Loucy (cell line): ENCODE measurements around the gene AQP5.

Source experiments
- H2AFZ ChIP-seq: fragments of 200-600 bp; sonication (generic); 2 replicates; pipeline ENCODE4 v1.6.0; 2016; ENCODE audit warnings: antibody characterized with exemption, mild to moderate bottlenecking, low read length, moderate library complexity
- H3F3A ChIP-seq: fragments of 200-600 bp; 2 replicates; pipeline ENCODE4 v1.6.0; 2016; ENCODE audit warnings: antibody characterized with exemption, low read depth, mild to moderate bottlenecking
- H3K27me3 ChIP-seq: fragments of 200-600 bp; sonication (generic); 2 replicates; pipeline ENCODE4 v1.6.1; 2014; ENCODE audit warnings: low read length, mild to moderate bottlenecking; ENCODE audit not compliant: insufficient read depth, poor library complexity, severe bottlenecking
- H3K36me3 ChIP-seq: fragments of 200-600 bp; sonication (generic); 2 replicates; pipeline ENCODE4 v1.6.1; 2016; ENCODE audit warnings: low read length; ENCODE audit not compliant: insufficient read depth
- H3K4me1 ChIP-seq: fragments of 200-600 bp; sonication (generic); 2 replicates; pipeline ENCODE4 v1.5.1; 2014; ENCODE audit warnings: low read length, mild to moderate bottlenecking; ENCODE audit not compliant: insufficient read depth, poor library complexity, severe bottlenecking
- H3K4me2 ChIP-seq: fragments of 200-600 bp; sonication (generic); 2 replicates; pipeline ENCODE4 v1.6.0; 2014; ENCODE audit warnings: antibody characterized with exemption, low read length, low read depth, mild to moderate bottlenecking; ENCODE audit not compliant: poor library complexity, severe bottlenecking
- H3K4me3 ChIP-seq: fragments of 200-600 bp; sonication (generic); 2 replicates; pipeline ENCODE4 v1.5.1; 2014; ENCODE audit warnings: low read length, mild to moderate bottlenecking, mixed read lengths; ENCODE audit not compliant: poor library complexity, severe bottlenecking
- H3K79me2 ChIP-seq: fragments of 200-600 bp; sonication (generic); 2 replicates; pipeline ENCODE4 v1.6.1; 2014; ENCODE audit warnings: low read length; ENCODE audit not compliant: insufficient read depth
- H3K9ac ChIP-seq: fragments of 200-600 bp; sonication (generic); 2 replicates; pipeline ENCODE4 v1.6.0; 2014; ENCODE audit warnings: mild to moderate bottlenecking, low read depth, low read length, moderate library complexity; ENCODE audit not compliant: poor library complexity, severe bottlenecking
- H3K9me2 ChIP-seq: fragments of 200-600 bp; sonication (generic); replicated peaks from 2 replicates; pipeline ENCODE4 v1.6.1; 2016; ENCODE audit warnings: low read depth, low read length, mixed read lengths
- H3K9me3 ChIP-seq: fragments of 200-600 bp; sonication (generic); 2 replicates; pipeline ENCODE4 v1.6.1; 2014; ENCODE audit warnings: mild to moderate bottlenecking, antibody characterized with exemption, low read length, low read depth; ENCODE audit not compliant: insufficient read depth
- H4K20me1 ChIP-seq: fragments of 200-600 bp; sonication (generic); 2 replicates; pipeline ENCODE4 v1.6.0; 2014; ENCODE audit warnings: antibody characterized with exemption, low read length, mild to moderate bottlenecking; ENCODE audit not compliant: insufficient read depth, poor library complexity, severe bottlenecking
- EZH2phosphoT487 ChIP-seq: fragments of 200-600 bp; IDR thresholded peaks from 2 replicates; pipeline ENCODE4 v1.6.1; 2018; ENCODE audit warnings: antibody characterized with exemption, mild to moderate bottlenecking, moderate library complexity, borderline replicate concordance
- TF ChIP-seq, protein P1 (sequence below): fragments of 200-600 bp; sonication (generic); conservative IDR thresholded peaks from 2 replicates; pipeline ENCODE4 v1.5.1; 2014; ENCODE audit warnings: mild to moderate bottlenecking, antibody characterized with exemption, low read length

Gene AQP5

GRCh38 chr12:49971141-49971540 is 9.5 kb downstream of the AQP5 start:
- Histone ChIP-seq H4K20me1 (no peaks in the 10 kb centered on the region), H3K36me3 (no peaks in the 10 kb centered on the region), H3K4me1 (peaks cover 21% of the 10 kb centered on the region), H3K4me2 (no peak overlapping the region), H3K9me3 (no peaks in the 10 kb centered on the region), H2AFZ (no peak overlapping the region), H3K79me2 (no peaks in the 10 kb centered on the region), H3K27me3 (no peaks in the 10 kb centered on the region), H3F3A (no peaks in the 10 kb centered on the region), H3K9ac (no peak overlapping the region), H3K4me3 (no peak overlapping the region), H3K9me2 (no peaks in the 10 kb centered on the region)
- TF ChIP-seq EZH2phosphoT487, result no peak
- TF ChIP-seq, protein P1, sequence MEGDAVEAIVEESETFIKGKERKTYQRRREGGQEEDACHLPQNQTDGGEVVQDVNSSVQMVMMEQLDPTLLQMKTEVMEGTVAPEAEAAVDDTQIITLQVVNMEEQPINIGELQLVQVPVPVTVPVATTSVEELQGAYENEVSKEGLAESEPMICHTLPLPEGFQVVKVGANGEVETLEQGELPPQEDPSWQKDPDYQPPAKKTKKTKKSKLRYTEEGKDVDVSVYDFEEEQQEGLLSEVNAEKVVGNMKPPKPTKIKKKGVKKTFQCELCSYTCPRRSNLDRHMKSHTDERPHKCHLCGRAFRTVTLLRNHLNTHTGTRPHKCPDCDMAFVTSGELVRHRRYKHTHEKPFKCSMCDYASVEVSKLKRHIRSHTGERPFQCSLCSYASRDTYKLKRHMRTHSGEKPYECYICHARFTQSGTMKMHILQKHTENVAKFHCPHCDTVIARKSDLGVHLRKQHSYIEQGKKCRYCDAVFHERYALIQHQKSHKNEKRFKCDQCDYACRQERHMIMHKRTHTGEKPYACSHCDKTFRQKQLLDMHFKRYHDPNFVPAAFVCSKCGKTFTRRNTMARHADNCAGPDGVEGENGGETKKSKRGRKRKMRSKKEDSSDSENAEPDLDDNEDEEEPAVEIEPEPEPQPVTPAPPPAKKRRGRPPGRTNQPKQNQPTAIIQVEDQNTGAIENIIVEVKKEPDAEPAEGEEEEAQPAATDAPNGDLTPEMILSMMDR, result no peak

DNA sequence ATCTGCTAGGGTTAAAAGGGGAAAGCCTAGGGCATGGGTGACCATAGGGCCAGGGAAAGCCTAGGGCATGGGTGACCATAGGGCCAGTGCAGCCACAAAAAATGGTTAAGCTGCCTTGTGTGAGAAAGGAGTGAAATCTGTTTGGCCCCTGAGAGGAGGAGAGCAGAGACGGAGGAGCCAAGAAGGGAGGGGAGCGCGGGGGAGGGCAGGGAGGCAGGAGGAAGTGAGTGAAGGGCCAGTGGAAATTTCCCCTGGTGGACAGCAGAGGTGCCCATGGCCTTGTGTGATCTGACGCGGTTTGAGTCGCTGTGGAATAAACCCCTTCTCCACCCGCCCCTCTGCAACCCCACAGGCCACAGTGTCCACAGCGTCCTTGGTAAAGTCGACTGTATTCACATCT is 10.5 kb downstream of the AQP5 start:
- Histone ChIP-seq H3K4me2 (no peak overlapping the region), H3K4me1 (peaks cover 20% of the 10 kb centered on the region), H3K4me3 (no peak overlapping the region), H3K9ac (no peak overlapping the region), H4K20me1 (no peaks in the 10 kb centered on the region), H3K27me3 (no peaks in the 10 kb centered on the region), H3K9me2 (no peaks in the 10 kb centered on the region), H3K36me3 (no peaks in the 10 kb centered on the region), H3K79me2 (no peaks in the 10 kb centered on the region), H3F3A (no peaks in the 10 kb centered on the region), H3K9me3 (no peaks in the 10 kb centered on the region), H2AFZ (no peak overlapping the region)
- TF ChIP-seq, protein P1, result no peak
- TF ChIP-seq EZH2phosphoT487, result no peak

DNA sequence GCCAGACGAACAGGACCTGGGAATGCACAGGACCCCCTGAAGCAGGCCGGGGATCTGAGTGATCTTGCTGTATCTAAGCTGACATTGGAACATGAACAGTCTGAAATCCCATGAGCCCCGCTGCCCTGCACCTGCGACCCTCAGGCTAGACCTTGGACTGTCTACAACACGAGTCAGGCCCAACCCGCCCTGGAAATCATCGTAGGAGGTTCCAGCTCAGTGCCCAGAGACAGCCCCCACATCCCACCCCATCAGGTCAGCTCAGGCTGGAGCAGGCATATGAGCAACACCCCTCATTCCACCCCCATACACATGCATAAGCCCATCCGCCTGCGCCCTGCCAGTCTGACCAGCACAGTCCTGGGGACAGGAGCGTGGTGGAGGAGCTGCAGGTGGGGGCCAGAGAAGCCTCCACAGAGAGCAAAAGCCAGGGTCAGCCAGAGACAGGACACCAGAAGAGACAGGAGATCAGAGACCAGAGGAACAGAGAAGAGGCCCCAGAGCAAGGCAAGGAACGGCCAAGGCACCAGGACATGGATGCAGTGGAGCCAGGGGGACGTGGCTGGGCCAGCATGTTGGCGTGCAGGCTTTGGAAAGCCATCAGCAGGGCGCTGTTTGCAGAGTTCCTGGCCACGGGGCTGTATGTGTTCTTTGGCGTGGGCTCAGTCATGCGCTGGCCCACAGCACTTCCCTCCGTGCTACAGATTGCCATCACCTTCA is 11.1 kb downstream of the AQP5 start, which contains the start of gene AQP6:
AQP6 (plus strand) TSS at position 307 of the 720 bp plus-strand sequence; CDS start at position 534, 227 bp downstream.
- no peak for TF ChIP-seq EZH2phosphoT487
- TF ChIP-seq, protein P1, result no peak
- Histone ChIP-seq H3K4me2 (no peak within 1 kb of the TSS), H4K20me1 (no peaks in the 10 kb centered on the region), H3K4me3 (no peak within 1 kb of the TSS), H3K36me3 (no peaks in the 10 kb centered on the region), H3K79me2 (no peaks in the 10 kb centered on the region), H3K4me1 (peaks cover 14% of the 10 kb centered on the region), H3K9ac (no peak within 1 kb of the TSS), H2AFZ (no peak within 1 kb of the TSS), H3F3A (no peaks in the 10 kb centered on the region), H3K9me3 (no peaks in the 10 kb centered on the region), H3K27me3 (no peaks in the 10 kb centered on the region), H3K9me2 (no peaks in the 10 kb centered on the region)
